ENCODE results near the gene MAP3K8. TPM values are rescaled to one million over a fixed set of nuclear protein-coding genes. Genes with fewer than 3 reads are reported as not detected.

MAP3K8 gene
- total and polyA plus RNA-seq, 9 of the 15 experiments (the other 6 are each of a cell fraction or from before 2014, with no cell fraction given), result 6.9 to 23.6 (median 13.6) TPM

DNA sequence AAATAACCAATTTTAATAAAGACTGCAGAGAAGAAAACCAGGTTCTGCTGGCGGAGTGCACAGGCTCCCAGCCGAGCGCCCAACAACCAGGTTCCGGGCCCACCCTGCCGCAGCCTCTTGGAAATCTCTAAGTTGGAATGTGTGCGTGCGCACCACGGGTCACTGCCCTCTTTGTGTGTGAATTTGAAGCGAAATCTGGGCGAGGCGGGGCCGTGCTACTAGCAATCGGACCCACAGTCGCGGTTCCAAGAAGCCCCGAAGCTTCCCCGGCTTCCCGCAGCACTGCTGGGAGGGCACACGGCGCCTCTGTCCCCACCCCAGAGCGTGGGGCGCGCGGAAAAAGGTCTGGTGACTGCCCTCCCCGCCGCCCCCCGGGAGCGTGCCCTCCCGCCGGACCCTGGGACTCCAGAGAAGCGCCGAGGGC lies 666 bp upstream of the MAP3K8 start:
- no peak for FAIRE-seq
- 1% methylated on average over 27 of the region's 32 CpGs for WGBS (ENCODE audit: insufficient coverage, low coverage, missing lambda C conversion rate)
- Histone ChIP-seq H3K9me1 (ENCODE audit: control insufficient read depth, insufficient read depth, low read length) (no peaks in the 10 kb centered on the region), H3K4me3 (peak overlapping the region; percentile 75), H3K4me2 (ENCODE audit: insufficient read depth, low read length) (peak overlapping the region; percentile 97), H3K36me3 (ENCODE audit: control insufficient read depth, insufficient read depth, low read length) (peaks cover 12% of the 10 kb centered on the region; the same call in 2 of the 3 replicates), H3K9ac (ENCODE audit: insufficient read depth in 1 of 2, low read depth in 2 of 2, low read length in 2 of 2) (peak overlapping the region; percentile 88 to 95), H3K27me3 (ENCODE audit: control insufficient read depth in 2 of 2, insufficient read depth in 2 of 2, low read length in 2 of 2) (no peaks in the 10 kb centered on the region), H3K27ac (ENCODE audit: extremely low read depth, low read depth, low read length) (peak overlapping the region; percentile 95), H3K4me1 (replicated peaks in 1 of 2; ENCODE audit: control insufficient read depth in 2 of 2, insufficient read depth in 2 of 2, low read length in 2 of 2) (peaks cover 36 to 37% of the 10 kb centered on the region in 2 experiments), H3K9me3 (replicated peaks; ENCODE audit: control insufficient read depth, insufficient read depth, low read depth, low read length) (no peaks in the 10 kb centered on the region), H2AFZ (ENCODE audit: low read depth, low read length) (peak overlapping the region; percentile 71), H3K79me2 (ENCODE audit: control insufficient read depth, insufficient read depth, low read length) (peaks cover 42% of the 10 kb centered on the region), H4K20me1 (replicated peaks; ENCODE audit: control insufficient read depth, insufficient read depth, low read length) (no peaks in the 10 kb centered on the region; the same call in 1 of the 2 replicates)
- peak in 3 of 4 experiments; percentile 25 to 75 (median 42) for DNase-seq (ENCODE audit: extremely low read depth in 1 of 4, low spot score in 3 of 4)
- intact Hi-C loops (cut with micrococcal nuclease) (no loop called here), in situ Hi-C loops (cut with MboI) (no loop called here)
- BruUV-seq (replicated peaks), result TSS peak; percentile 50
- CTCF ChIA-PET (ENCODE audit: low intra/inter-chr PET ratio), result no interaction called here
- POLR2A ChIA-PET, result interaction anchor here (1.0 to 1.3 kb wide), 4 partner anchors 9 to 150 kb away, joined by 3 to 5 read pairs (median 4); no protein-coding TSS in a partner anchor
- ATAC-seq, result peak; percentile 18
- TF ChIP-seq MAFG (tag; conservative IDR thresholded peaks at IDR 0.05) (no peak), RCOR1 (IDR thresholded peaks at IDR 0.05; ENCODE audit: borderline replicate concordance in 1 of 2, low read depth in 2 of 2, low read length in 2 of 2) (0 out of 4 replicates have a peak, but pooled peaks of 1 of the 2 experiments have one; percentile 26), L3MBTL2 (IDR thresholded peaks at IDR 0.05) (peak; percentile 27; the same call in 1 of the 2 replicates), MIER1 (IDR thresholded peaks at IDR 0.05; ENCODE audit: low read depth) (no peak), POLR2A (conservative IDR thresholded peaks at IDR 0.05) (no peak), TCF3 (CRISPR knock-in tag; IDR thresholded peaks at IDR 0.05) (0 out of 2 replicates have a peak, but pooled peaks have one; percentile 4), HMGN3 (IDR thresholded peaks at IDR 0.05; ENCODE audit: borderline replicate concordance, extremely low read depth, insufficient read length, low read depth, low read length) (peak; percentile 60), NRF1 (conservative IDR thresholded peaks at IDR 0.05 in 1 of 2, IDR thresholded peaks at IDR 0.05 in 1 of 2) (peak; percentile 70 to 76), KDM1A (IDR thresholded peaks at IDR 0.05) (peak; percentile 25 to 55; a peak in 2 of 4 replicates), ZNF584 (CRISPR knock-in tag; IDR thresholded peaks at IDR 0.05; ENCODE audit: low read depth) (0 out of 2 replicates have a peak, but pooled peaks have one; percentile 41)
- TF ChIP-seq, protein P1, sequence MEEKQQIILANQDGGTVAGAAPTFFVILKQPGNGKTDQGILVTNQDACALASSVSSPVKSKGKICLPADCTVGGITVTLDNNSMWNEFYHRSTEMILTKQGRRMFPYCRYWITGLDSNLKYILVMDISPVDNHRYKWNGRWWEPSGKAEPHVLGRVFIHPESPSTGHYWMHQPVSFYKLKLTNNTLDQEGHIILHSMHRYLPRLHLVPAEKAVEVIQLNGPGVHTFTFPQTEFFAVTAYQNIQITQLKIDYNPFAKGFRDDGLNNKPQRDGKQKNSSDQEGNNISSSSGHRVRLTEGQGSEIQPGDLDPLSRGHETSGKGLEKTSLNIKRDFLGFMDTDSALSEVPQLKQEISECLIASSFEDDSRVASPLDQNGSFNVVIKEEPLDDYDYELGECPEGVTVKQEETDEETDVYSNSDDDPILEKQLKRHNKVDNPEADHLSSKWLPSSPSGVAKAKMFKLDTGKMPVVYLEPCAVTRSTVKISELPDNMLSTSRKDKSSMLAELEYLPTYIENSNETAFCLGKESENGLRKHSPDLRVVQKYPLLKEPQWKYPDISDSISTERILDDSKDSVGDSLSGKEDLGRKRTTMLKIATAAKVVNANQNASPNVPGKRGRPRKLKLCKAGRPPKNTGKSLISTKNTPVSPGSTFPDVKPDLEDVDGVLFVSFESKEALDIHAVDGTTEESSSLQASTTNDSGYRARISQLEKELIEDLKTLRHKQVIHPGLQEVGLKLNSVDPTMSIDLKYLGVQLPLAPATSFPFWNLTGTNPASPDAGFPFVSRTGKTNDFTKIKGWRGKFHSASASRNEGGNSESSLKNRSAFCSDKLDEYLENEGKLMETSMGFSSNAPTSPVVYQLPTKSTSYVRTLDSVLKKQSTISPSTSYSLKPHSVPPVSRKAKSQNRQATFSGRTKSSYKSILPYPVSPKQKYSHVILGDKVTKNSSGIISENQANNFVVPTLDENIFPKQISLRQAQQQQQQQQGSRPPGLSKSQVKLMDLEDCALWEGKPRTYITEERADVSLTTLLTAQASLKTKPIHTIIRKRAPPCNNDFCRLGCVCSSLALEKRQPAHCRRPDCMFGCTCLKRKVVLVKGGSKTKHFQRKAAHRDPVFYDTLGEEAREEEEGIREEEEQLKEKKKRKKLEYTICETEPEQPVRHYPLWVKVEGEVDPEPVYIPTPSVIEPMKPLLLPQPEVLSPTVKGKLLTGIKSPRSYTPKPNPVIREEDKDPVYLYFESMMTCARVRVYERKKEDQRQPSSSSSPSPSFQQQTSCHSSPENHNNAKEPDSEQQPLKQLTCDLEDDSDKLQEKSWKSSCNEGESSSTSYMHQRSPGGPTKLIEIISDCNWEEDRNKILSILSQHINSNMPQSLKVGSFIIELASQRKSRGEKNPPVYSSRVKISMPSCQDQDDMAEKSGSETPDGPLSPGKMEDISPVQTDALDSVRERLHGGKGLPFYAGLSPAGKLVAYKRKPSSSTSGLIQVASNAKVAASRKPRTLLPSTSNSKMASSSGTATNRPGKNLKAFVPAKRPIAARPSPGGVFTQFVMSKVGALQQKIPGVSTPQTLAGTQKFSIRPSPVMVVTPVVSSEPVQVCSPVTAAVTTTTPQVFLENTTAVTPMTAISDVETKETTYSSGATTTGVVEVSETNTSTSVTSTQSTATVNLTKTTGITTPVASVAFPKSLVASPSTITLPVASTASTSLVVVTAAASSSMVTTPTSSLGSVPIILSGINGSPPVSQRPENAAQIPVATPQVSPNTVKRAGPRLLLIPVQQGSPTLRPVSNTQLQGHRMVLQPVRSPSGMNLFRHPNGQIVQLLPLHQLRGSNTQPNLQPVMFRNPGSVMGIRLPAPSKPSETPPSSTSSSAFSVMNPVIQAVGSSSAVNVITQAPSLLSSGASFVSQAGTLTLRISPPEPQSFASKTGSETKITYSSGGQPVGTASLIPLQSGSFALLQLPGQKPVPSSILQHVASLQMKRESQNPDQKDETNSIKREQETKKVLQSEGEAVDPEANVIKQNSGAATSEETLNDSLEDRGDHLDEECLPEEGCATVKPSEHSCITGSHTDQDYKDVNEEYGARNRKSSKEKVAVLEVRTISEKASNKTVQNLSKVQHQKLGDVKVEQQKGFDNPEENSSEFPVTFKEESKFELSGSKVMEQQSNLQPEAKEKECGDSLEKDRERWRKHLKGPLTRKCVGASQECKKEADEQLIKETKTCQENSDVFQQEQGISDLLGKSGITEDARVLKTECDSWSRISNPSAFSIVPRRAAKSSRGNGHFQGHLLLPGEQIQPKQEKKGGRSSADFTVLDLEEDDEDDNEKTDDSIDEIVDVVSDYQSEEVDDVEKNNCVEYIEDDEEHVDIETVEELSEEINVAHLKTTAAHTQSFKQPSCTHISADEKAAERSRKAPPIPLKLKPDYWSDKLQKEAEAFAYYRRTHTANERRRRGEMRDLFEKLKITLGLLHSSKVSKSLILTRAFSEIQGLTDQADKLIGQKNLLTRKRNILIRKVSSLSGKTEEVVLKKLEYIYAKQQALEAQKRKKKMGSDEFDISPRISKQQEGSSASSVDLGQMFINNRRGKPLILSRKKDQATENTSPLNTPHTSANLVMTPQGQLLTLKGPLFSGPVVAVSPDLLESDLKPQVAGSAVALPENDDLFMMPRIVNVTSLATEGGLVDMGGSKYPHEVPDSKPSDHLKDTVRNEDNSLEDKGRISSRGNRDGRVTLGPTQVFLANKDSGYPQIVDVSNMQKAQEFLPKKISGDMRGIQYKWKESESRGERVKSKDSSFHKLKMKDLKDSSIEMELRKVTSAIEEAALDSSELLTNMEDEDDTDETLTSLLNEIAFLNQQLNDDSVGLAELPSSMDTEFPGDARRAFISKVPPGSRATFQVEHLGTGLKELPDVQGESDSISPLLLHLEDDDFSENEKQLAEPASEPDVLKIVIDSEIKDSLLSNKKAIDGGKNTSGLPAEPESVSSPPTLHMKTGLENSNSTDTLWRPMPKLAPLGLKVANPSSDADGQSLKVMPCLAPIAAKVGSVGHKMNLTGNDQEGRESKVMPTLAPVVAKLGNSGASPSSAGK (IDR thresholded peaks at IDR 0.05), result peak; percentile 45
- TF ChIP-seq, protein P2, sequence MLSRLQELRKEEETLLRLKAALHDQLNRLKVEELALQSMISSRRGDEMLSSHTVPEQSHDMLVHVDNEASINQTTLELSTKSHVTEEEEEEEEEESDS (CRISPR knock-in tag; IDR thresholded peaks at IDR 0.05), result no peak
